GM18519 (cell line): ENCODE measurements around the gene CNTN1.

Experiments
- ATAC-seq: cut with Tn5 transposase; IDR thresholded peaks from one replicate; pipeline ENCODE4 v1.9.1; 2021; ENCODE audit warnings: mild to moderate bottlenecking, moderate library complexity; ENCODE audit not compliant: unreplicated experiment, low FRiP score

CNTN1 gene

DNA sequence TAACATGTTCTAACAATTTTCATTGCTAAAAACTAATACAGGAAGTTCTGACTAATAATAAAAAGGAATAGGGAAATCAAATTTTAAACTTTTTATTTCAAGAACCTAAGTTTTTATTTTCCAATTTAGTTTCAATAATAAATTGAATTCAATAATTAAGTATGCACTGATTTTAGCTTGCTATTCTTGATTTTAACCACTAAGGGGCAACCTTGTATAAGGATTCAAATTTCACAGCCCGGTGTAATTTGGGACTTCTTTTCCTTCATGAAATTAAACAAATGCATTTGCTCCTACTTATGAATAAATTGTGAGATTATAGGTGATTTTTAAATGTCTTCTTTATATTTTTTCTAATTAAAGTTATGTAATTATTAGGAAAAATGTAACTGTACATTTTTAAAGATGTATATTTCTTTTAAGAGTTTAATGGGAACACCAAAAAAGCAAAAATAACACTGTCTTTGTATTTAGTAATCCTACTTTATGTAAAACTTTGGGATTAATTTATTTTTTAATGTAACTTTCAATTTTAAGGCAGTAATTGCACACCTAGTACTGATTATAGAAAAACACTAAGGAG lies 254.5 kb downstream of the CNTN1 start:
- ATAC-seq, result no peak

DNA sequence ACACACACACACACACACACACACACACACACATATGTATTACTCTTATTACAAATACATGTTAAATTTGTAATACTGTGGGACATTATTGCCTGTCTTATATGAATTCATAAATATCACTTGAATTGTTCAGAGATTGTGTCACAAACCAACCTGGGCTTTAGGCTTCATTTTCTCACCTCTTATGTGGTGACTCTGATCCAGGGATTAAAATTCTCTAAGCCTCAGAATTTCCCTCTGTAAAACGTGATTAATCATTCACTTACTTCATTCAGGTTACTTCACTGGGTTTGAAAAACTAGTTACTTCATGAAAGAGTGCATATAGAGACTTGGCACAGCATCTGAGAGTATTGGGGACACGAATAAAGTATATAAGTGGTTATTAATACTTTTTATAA lies 255.6 kb downstream of the CNTN1 start:
- ATAC-seq, result no peak

DNA sequence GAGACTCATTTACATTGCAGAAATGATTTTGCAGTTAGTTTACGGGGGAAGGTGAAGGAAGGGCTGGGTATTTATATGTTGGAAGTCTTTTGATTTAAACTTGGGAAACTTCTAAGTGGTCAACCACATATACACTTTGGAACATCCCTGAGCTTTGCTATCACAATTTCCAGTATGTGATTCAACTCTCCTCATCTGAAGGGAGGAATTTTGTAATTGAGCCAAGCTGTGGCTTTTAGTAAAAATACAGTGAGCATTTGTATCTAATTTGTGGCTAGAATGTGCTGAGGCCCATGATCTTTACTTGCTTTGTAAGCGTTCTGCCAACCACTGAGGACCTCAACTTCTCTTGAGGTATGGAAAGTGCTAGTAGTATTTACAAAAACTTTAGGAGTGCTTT lies 260.8 kb downstream of the CNTN1 start:
- ATAC-seq, result no peak

DNA sequence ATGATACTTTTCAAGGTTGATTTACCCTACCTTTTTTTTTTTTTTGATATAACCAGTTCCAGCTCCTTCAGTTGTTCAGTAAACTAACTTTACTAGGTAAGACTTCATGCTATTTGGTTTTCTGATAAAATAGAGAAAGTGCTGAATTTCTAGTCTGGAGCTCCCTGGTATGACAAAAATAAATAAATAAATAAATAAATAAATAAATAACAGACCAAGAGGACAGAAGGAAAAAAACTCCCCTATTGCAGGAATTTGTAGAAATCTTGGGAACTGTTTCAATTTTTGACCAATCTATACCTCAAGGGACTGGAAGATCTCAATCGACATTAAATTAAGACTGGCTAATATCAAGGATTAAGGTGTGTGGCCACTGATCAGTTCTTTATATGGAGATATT lies 265.2 kb downstream of the CNTN1 start:
- no peak for ATAC-seq

DNA sequence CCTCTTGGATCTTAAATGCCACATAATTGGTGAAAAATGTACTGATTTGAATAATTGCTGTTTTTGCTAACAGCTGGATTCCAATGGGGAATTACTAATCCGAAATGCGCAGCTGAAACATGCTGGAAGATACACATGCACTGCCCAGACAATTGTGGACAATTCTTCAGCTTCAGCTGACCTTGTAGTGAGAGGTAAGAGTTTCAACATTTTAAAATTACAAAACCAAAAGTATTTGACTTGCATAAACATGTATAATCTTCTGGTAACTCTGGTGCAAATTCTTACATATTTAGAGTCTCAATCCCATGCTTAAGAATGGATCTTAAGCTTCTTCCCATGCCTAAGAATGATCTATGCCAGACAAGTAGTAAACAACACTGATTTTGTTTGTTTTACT lies 266.8 kb downstream of the CNTN1 start:
- no peak for ATAC-seq

DNA sequence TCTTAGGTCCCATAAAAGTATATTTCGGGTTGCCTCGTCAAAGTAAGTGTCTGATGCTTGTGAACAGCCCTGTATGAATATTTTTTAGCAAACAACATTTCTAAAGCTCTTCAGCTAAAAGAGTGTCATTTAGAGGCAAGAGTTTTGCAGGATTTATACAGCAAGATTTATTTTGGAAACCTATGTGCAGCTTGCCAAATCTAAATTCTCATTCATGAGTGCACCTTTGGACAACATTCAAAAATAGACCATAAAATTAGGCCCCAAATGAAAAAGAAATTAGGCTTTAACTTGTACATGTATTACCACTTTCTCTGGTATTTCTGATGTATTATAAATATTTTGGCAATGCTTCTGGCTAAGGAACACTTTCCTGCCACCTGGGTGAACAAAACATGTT lies 271.5 kb downstream of the CNTN1 start:
- ATAC-seq, result no peak

DNA sequence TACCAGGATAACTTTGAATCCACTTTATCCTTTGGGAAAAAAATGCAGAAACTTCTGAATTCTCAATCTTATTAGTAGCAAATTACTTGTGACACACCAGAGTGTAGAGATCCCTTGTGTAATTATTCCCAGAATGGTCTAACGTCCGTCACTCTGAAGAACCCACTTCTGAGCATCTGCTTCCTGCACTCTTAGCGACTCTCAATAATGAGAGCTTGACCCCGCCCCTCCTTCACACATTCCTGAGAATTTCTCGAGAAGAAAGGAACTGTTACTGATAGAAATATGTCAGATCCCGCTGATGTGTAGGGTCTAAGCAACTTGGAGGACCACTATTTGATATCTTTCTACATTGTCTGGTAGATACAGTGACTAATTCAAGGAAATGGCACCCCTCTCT lies 277.6 kb downstream of the CNTN1 start:
- no peak for ATAC-seq

DNA sequence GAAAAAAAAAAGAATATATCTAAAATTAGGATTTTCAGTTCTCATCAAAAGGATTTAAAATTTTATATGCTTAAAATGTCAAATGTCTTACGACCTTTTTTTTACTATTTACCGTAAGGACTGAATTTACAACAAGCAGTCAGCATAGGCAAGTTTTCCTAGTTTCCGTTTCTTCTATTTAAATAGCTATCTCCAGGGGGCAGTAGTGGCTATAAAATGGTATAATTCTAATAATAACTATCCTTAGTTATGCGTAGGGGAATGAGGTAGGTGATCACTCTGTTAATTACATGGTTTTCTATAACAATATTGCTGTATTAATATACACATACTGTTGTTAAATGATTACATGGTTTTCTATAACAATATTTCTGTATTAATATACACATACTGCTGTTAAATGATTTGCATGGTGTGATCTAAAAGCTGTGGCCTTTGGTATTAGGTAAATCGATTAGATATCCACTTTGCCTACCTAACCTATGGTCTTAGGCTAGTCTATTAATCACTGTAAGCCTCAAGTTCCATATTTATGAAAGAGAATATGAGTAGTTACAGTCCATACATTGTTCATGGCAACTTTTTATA lies 278.2 kb downstream of the CNTN1 start:
- no peak for ATAC-seq

DNA sequence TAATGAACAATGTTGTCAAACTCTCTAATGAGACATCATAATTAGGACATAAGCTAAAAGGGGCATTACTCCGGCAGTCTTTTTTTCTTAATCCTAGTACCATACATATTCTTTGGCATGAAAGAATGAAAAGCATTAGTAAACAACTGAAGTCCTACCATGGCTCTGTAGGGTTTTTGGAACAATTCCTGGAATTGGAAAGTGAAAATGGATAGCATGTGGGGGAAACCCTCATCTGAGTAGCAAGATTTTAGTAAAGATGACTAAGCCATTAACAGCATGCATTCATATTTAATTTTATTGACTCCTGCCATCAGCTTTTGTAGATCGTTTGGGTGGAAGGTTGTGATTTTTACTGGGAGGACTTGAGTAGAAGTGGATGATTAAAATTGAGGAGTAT lies 279.7 kb downstream of the CNTN1 start:
- no peak for ATAC-seq

DNA sequence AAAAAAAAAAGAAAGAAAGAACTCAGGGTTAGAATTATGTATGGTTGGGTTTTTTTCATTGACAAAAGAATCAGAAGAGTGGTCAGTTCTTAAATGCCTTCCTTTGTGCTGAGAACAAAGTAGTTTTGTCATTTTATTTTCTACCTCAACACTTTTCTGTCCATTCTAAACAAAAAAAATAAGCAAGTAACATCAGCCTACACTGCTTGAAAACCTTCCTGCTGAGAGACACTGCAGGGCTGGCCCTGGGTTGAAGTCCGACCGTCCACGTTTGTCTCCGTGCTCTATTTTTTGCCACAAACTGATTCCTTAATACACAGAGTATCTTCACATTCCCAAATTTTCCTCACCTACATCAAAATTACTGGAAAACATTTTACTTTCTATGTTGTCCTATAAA lies 284.3 kb downstream of the CNTN1 start:
- ATAC-seq, result no peak

DNA sequence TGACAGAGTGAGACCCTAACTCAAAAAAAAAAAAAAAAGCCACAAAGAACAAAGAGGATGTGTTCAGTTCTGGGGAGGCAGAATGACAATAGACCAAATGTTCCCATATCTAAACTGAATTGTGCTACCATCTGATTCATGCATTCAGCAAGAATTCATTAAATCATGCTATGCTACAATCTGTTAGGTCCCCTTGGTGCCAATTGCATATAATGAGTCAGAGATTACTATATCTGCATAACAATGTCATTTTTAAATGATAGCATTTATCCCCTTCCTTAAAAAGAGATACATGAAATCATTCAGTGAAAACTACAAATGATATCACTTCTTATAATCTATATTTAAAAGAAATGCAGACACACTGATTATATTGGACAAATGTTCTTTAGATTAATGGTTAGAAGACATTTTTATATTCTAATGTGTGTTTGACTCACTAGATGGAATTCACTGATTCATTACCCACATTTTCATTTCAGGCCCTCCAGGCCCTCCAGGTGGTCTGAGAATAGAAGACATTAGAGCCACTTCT lies 288.3 kb downstream of the CNTN1 start:
- ATAC-seq, result no peak

DNA sequence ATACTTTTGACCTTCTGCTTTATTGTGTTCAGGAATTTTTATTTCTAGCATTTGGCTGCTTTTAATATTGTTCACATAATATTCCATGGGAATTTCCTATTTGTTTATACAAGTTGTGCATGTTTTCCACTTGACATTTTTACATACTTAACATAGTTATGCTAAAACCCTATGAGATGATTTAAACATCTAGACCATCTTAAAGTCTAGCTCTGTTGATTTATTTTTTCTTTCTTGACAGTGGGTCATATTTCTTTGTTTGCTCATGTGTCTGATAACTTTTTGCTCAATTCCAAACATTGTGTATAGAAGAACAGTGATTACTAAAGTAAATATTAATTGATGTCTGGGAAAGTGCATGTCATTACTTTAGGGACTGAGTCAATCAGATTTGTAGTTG lies 293.8 kb downstream of the CNTN1 start:
- no peak for ATAC-seq

DNA sequence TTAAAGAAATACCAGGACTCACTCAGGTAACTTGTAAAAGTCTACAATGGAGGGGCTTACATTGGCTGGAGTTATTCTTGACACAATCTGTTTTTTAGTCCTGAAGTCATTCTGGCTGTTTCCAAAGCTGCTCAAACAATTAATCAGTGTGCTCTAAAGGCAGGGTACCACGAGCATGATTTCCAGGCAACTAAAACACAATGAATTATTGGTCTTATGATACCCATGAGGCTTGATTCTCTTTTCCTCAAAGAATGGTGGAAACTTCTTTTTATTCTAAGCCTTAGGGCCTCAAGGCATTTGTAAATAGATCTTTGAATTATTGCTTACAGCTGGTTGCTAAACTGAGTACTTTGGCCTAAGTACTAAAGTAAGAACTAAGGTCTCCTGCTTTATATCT lies 296.1 kb downstream of the CNTN1 start:
- ATAC-seq, result no peak

DNA sequence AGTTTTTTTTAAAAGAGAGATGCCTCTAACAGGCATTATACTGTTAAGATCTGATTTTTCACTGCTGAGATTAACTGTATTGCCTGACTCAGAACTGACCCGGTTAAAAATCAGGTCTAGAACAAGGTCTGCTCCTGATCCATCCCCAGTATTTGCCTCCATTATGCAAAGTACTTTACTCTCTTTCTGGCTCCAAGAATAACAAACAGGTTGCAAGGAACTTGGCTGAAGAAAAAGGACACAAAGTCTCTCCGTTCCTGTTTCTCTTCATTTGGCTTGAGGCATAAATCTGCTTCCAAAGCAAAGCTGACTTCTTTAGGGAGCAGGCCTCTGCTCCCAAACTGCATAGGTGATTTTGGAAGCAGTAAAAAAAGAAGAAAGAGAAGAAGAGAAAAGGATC lies 296.6 kb downstream of the CNTN1 start:
- ATAC-seq, result no peak

DNA sequence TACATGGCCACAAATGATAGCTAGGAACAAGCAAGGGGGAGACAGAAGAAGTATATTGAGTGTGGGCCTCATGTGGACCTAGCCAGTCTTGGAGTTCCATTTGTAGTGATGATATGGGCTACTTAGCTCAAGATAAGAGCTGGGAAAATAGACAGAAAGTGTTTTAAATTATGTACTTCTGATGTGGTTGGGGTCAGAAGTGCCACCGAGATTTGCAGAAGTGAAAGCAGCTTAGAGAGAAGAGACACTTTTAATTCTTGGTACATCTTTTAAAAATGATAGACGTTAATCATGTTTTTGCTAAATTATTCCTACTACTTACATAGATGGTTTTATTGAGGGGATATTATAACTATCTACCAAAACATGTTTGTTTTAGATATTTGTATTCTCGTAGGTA lies 297.5 kb downstream of the CNTN1 start:
- ATAC-seq, result no peak

DNA sequence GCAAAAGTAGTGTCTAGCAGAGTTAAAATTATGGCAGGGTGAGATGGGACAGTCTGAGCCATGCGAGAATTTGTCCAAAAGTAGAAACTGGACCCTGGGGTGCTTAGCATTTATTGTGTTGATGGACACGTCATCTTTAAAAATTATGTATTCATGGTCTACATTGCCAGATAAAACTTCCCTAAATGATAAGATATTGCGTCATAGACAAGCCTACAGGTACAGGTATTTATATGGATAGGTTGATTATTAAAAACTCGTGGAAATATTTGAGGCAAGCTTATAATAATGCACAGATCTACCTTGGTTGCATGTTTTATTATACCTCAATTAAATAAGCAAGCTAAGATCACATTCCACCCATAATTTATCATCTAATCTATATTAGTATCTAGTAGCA lies 299.9 kb downstream of the CNTN1 start:
- ATAC-seq, result no peak

DNA sequence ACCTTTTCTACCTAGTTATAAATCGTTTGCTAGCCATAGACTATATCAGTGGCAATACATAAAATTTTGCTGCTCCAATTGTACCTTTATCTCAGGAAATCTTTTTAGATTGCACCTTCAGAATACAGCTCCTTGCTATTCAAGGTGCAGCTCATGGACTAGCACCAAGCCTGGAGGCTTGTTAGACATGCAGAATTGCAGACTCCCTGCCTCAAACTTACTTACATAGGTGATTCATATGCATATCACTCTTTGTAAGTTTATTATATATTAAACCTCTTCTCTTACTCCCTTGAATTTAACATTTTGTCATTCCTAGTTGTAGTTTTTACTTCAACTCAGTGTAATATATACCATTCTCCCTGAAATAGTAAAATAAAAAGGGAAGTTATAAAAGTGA lies 300.4 kb downstream of the CNTN1 start:
- no peak for ATAC-seq

DNA sequence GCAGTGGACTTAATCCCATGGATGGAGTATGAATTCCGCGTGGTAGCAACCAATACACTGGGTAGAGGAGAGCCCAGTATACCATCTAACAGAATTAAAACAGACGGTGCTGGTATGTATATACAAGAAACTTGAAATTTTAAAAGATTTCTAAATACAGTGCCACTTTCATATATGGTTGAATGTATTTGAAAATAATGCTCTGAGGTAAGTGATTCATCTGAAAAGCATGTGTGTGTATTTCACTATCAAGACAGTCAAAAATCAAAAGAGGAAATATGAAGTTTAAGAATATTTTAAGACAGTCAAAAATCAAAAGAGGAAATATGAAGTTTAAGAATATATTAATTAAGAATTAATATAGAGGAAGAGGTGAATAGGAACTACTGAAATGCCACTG lies 300.9 kb downstream of the CNTN1 start:
- no peak for ATAC-seq

DNA sequence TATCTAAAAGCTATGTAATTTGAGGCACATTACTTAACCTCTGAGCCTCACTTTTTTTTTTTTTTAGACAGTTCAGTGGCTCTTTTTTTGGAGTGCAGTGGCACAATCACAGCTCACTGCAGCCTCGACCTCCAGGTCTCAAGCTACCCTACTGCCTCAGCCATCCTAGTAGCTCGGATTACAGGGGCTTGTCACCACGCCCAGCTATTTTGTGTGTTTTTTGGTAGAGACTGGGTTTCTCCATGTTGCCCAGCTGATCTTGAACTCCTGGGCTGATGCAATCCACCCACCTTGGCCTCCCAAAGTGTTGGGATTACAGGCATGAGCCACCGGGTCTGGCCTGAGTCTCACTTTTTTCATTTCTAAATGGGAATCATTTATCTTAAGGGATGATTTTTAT lies 303.9 kb downstream of the CNTN1 start:
- ATAC-seq, result no peak

DNA sequence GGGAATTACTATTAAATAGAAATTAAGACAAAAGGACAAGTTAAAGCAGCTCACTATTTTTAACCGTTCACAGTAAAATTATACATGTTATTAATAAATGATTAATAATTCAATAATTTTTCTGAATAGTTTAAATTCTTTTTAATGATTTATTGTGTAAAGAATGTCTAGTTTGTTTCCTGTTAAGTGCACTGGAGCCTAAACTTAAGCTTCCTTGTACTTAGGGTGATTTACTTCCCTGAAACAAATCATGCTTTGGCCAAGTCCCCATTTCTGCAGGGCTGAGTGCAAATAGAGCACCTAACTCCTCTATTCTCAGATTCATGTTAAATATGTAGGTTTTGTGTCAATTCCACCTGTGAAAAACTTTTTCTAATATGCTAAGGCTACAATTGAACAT lies 307.0 kb downstream of the CNTN1 start:
- ATAC-seq, result no peak

DNA sequence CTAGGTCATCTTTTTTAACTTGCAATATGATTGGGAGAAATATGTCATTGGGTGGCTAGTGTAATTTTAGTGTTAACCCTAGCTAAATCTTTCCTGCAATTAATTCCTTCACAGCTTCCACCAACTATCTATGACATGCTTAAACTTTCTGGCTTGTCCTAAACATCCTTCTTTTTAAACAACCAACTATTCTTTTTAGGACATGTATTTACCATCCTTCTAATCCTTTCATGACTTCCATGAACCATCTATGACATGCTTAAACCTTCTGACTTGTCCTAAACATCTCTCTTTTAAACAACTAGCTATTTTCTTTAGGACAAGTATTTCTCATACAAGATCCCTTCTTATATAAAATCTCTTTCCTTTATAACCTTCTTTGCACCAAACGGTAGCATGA lies 316.2 kb downstream of the CNTN1 start:
- ATAC-seq, result no peak

DNA sequence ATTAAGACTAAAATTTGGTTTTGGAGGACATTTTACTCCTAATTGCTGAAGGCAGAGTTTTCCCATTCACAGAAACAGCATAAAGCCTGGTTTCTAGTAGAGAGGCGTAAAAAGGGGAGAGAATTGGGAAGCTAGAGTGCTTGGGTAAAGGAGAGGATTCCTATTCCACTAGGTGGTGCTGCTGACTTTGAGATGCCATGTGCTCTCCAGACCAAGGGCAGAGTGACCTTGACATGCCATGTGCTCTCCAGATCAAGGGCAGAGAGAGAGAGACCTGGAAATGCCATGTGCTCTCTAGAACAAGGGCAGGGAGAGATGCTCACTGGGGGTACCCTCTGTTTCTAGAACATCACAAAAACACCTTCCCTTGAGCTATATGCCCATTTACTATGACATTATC lies 319.7 kb downstream of the CNTN1 start:
- no peak for ATAC-seq
